GM15510 (cell line): ENCODE results near the gene NCAN.

ENCODE experiments used
- POLR2A ChIP-seq: IDR thresholded peaks from 3 replicates; pipeline ENCODE4 v1.6.1; 2011; ENCODE audit warnings: borderline replicate concordance; ENCODE audit not compliant: insufficient read length; ENCODE audit errors: extremely low read depth

The NCAN gene

DNA sequence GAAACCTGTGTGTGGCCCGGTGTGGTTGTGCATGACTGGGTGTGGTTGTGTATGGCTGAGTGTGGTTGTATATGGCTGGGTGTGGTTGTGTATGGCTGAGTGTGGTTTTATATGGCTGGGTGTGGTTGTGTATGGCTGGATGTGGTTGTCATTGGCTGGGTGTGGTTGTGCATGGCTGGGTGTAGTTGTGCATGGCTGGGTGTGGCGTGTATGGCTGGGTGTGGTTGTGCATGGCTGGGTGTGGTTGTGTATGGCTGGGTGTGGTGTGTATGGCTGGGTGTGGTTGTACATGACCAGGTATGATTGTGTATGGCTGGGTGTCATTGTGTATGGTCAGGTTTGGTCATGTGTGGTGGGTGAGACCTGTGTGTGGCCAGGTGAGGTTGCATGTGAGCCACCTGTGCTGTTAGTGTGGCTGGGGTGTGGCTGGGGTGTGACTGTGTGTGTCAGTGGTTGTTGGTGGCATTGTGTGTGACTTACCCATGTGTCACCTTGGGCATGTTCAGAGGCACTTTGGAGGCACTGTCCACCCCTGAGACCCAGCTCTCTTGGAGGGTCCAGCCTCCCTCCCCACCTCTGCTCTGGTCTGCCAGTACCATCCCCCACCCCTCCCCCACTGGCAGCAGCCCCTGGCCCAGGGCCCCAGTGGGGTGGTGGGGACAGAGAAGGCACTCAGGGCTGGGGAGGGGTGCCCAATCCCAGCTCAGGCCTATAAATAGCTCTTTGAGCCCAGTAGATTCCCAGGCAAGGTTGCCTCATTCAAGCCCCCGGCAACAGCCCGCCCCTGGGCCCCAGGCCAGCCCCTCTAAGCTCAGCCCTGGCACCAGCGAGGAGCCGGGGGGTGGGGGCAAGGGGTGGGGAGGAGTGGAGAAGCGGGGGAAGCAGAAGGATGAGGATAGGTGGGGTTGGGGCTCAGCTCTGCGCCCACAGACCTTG is 3.9 kb upstream of the NCAN start:
- no peak for TF ChIP-seq POLR2A

DNA sequence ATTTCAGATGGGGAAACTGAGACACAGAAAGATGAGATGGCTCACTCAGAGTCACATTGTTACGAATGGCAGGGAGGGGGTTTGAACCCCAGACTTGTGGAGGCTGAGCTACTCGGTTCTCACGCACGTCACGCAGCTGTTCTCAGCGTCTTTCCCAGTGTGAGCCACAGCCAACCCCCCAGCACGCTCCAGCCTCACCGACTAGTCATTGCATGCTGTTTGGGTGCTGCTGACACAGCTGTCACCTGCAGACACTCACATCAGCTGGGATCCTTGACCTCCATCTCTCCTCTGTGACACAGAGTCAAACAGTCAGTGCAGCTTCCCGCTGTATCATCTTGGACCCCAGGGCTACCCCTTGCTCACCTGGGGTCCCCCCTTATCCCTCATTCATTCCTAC is 2.4 kb upstream of the NCAN start:
- no peak for TF ChIP-seq POLR2A

- TF ChIP-seq POLR2A, result no peak
Observed at GRCh38 chr19:19212916-19213315, 1.2 kb downstream of the NCAN start.

GRCh38 chr19:19213426-19214158 is 1.8 kb downstream of the NCAN start:
- TF ChIP-seq POLR2A, result no peak

GRCh38 chr19:19214159-19214490 is 2.4 kb downstream of the NCAN start:
- TF ChIP-seq POLR2A, result no peak

DNA sequence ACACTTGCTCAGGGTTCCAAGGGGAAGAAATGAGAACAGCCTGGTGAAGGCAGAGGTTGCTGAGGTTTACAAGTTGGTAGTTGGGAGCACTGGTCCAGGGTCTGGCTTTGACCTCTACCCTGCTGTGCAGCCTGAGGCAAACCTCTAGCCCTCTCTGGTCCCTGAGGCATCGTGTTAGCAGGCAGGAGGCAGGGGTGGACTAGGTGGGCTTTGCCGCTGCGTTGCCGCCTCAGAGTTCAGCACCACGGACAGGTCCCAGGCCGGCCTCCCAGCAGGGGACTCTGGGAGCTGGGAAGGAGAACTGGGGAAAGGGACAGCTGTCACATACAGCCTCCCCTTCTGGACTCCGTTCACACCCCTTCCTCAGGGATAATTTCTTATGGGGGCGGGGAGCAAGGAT is 3.1 kb downstream of the NCAN start:
- no peak for TF ChIP-seq POLR2A

GRCh38 chr19:19215792-19216191 is 4.0 kb downstream of the NCAN start:
- no peak for TF ChIP-seq POLR2A

- TF ChIP-seq POLR2A, result no peak
Observed at GRCh38 chr19:19217099-19217498, 5.3 kb downstream of the NCAN start.

GRCh38 chr19:19218911-19219310 is 7.2 kb downstream of the NCAN start:
- TF ChIP-seq POLR2A, result no peak

GRCh38 chr19:19223060-19223459 is 11.3 kb downstream of the NCAN start:
- TF ChIP-seq POLR2A, result no peak

DNA sequence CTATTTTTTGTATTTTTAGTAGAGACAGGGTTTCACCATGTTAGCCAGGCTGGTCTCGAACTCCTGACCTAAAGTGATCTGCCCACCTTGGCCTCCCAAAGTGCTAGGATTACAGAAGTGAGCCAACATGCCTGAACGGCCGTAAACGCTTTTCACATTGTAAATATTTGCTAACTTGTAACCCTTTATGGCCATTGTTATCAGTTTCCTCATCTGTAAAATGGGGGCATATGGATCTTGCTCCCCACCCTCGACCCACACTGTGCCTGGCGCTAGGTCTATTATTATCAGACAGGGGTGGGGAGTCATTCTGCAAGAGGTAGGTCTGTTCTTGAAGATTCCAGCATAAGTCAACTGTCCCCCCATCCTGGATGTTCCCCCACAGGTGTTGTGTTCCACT is 11.9 kb downstream of the NCAN start:
- no peak for TF ChIP-seq POLR2A

- no peak for TF ChIP-seq POLR2A
Observed at GRCh38 chr19:19224150-19224851, 12.5 kb downstream of the NCAN start.

DNA sequence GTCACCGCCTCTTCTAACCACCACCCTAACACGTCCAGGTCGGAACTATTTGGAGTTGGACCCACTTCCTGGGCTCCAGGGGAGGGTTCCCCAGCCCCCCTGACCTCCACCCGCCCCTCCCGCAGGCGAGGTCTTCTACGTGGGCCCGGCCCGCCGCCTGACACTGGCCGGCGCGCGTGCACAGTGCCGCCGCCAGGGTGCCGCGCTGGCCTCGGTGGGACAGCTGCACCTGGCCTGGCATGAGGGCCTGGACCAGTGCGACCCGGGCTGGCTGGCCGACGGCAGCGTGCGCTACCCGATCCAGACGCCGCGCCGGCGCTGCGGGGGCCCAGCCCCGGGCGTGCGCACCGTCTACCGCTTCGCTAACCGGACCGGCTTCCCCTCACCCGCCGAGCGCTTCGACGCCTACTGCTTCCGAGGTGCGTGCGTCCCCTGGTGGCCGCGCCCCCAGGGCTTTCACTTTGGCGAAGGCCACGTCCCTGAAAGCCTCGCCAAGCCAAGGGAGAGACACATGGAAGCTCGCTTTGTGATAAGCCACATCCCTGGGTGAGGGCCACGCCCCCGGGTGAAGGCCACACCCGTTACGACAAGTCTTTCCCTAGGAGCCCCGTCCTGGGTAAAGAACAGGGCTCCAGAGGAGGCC is 13.2 kb downstream of the NCAN start:
- TF ChIP-seq POLR2A, result no peak

DNA sequence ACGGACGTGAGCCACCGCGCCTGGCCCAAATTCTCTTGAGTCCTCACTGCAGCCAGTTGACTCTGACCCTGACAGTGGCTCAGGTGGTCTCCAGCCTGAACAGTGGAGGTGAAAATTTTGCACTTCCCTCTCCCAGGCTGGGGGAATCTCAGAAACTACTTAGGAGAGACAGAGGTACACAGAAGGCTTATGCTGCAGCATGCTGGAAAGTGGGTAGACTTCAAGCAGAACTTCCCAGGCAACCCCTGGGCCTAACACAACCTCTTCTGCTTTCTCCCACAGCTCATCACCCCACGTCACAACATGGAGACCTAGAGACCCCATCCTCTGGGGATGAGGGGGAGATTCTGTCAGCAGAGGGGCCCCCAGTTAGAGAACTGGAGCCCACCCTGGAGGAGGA is 14.4 kb downstream of the NCAN start:
- TF ChIP-seq POLR2A, result no peak

GRCh38 chr19:19226663-19227062 is 14.9 kb downstream of the NCAN start:
- no peak for TF ChIP-seq POLR2A
